Testis (tissue), 3 donors: ENCODE data around the gene DLG3. TPM values are rescaled to one million over a fixed set of nuclear protein-coding genes. Genes with fewer than 3 reads are reported as not detected.

ENCODE experiments used
- DNase-seq: peaks from one replicate; pipeline ENCODE4 v3.0.0-alpha.2; 2019
- H3K27ac ChIP-seq, 2 donors: fragments of 200-600 bp; sonication (generic); one replicate each; pipeline ENCODE4 v1.5.1; 2019
- H3K27me3 ChIP-seq: fragments of 200-600 bp; sonication (generic); one replicate; pipeline ENCODE4 v1.5.1; 2019
- H3K36me3 ChIP-seq: fragments of 200-600 bp; sonication (generic); one replicate; pipeline ENCODE4 v1.5.1; 2017; ENCODE audit warnings: low read depth; ENCODE audit errors: missing control alignments
- H3K4me1 ChIP-seq: fragments of 200-600 bp; sonication (generic); one replicate; pipeline ENCODE4 v1.5.1; 2019
- H3K4me3 ChIP-seq, 2 donors: fragments of 200-600 bp; sonication (generic); one replicate each; pipeline ENCODE4 v1.5.1; 2017 to 2019
- H3K9me3 ChIP-seq: fragments of 200-600 bp; sonication (generic); one replicate; pipeline ENCODE4 v1.5.1; 2017
- CTCF ChIP-seq, 3 experiments: fragments of 450-650 bp in 2 of 3; fragments of 200-600 bp in 1 of 3; sonication (generic) in 1 of 3; IDR thresholded peaks; one replicate each; pipeline ENCODE4 v1.5.1; 2016 to 2019; ENCODE audit warnings: antibody characterized with exemption in 3 of 3, mild to moderate bottlenecking in 2 of 3, moderate library complexity in 1 of 3
- POLR2A ChIP-seq: fragments of 450-650 bp; IDR thresholded peaks from one replicate; pipeline ENCODE4 v1.6.1; 2017; ENCODE audit warnings: antibody characterized with exemption, mild to moderate bottlenecking, moderate library complexity
- WGBS, 2 donors: methylation state at CpG; one replicate each; pipeline ENCODE4 v1.1.5; 2018; 5-methylcytosine and 5-hydroxymethylcytosine counted together
- intact Hi-C: fragments of 100-400 bp; cut with DNase I; formaldehyde crosslinking; loops from one replicate; pipeline ENCODE4 v1.15.1; 2023; ENCODE audit warnings: low total_unique reads
- polyA plus RNA-seq: library from polyadenylated mRNA; stranded (reverse); fragments of 350-450 nt; fragmentation: Illumina TruSeq; extraction: RNeasy Lipid Tissue Mini Kit (QIAGEN cat#74804); gene quantifications from one replicate; pipeline ENCODE4 v1.2.3, GENCODE V29; 2014; ENCODE audit warnings: low read depth, low replicate concordance; ENCODE audit not compliant: insufficient read depth
- total RNA-seq, 2 donors: library from RNA; depleted of rRNA; stranded (reverse); fragments of >200 nt; gene quantifications; one replicate each; pipeline ENCODE4 v1.2.3, GENCODE V29; 2016

The DLG3 gene
- total and polyA plus RNA-seq, 3 donors from 2014 or later = 5.6 to 7.8 (median 7.1) TPM

GRCh38 chrX:70429759-70430158 is 14.9 kb upstream of the DLG3 start:
- Histone ChIP-seq H3K9me3 (no peaks in the 10 kb centered on the region), H3K4me1 (no peaks in the 10 kb centered on the region), H3K36me3 (no peaks in the 10 kb centered on the region), H3K27me3 (no peaks in the 10 kb centered on the region), H3K27ac (no peak overlapping the region), H3K4me3 (no peak overlapping the region)
- TF ChIP-seq CTCF (IDR thresholded peaks at IDR 0.05) (no peak), POLR2A (no peak)
- 96% methylated on average over 6 of the region's 6 CpGs; no CpG with 5 or more reads in 1 of the 2 donors for WGBS, 2 donors
- intact Hi-C loops = no loop called here
- no peak for DNase-seq

- intact Hi-C loops = no loop called here
- H3K36me3 ChIP-seq = no peaks in the 10 kb centered on the region
- WGBS, 2 donors = 40 to 48% methylated on average over 12 to 15 of the region's 15 CpGs
- peak overlapping the region; percentile 59 to 69 for H3K4me3 ChIP-seq
- DNase-seq = no peak
- no peaks in the 10 kb centered on the region for H3K9me3 ChIP-seq
- H3K27ac ChIP-seq = no peak overlapping the region
- no peaks in the 10 kb centered on the region for H3K27me3 ChIP-seq
- H3K4me1 ChIP-seq = no peaks in the 10 kb centered on the region
- TF ChIP-seq POLR2A (no peak), CTCF (IDR thresholded peaks at IDR 0.05) (no peak)
Measured at GRCh38 chrX:70432936-70433847, 11.4 kb upstream of the DLG3 start.

- peak overlapping the region; percentile 63 to 77 for H3K27ac ChIP-seq
- no peaks in the 10 kb centered on the region for H3K4me1 ChIP-seq
- H3K9me3 ChIP-seq = no peaks in the 10 kb centered on the region
- TF ChIP-seq POLR2A (no peak), CTCF (IDR thresholded peaks at IDR 0.05) (peak; percentile 36 to 68 (median 60))
- intact Hi-C loops = no loop called here
- peak overlapping the region; percentile 59 to 69 for H3K4me3 ChIP-seq
- no peaks in the 10 kb centered on the region for H3K36me3 ChIP-seq
- 0% methylated on average over 8 to 26 of the region's 37 CpGs for WGBS, 2 donors
- H3K27me3 ChIP-seq = no peaks in the 10 kb centered on the region
- DNase-seq = peak; percentile 78
Measured at GRCh38 chrX:70433848-70434351, 10.7 kb upstream of the DLG3 start.

- Histone ChIP-seq H3K36me3 (no peaks in the 10 kb centered on the region), H3K4me3 (peak overlapping the region; percentile 59 to 69), H3K27ac (peak overlapping the region; percentile 63 to 77), H3K4me1 (no peaks in the 10 kb centered on the region), H3K27me3 (no peaks in the 10 kb centered on the region), H3K9me3 (no peaks in the 10 kb centered on the region)
- TF ChIP-seq POLR2A (no peak), CTCF (IDR thresholded peaks at IDR 0.05) (no peak)
- intact Hi-C loops = no loop called here
- WGBS, 2 donors = 0 to 2% methylated on average over 3 to 8 of the region's 45 CpGs
- DNase-seq = peak; percentile 92
Measured at GRCh38 chrX:70434352-70434866, 10.2 kb upstream of the DLG3 start.
